HG02759 (cell line): ENCODE data around the gene CPT1C.
A peak's percentile ranks its signal among the peaks of the same experiment; 100 is the strongest.

Source experiments
- ATAC-seq: cut with Tn5 transposase; IDR thresholded peaks from one replicate; pipeline ENCODE4 v1.9.1; 2021; ENCODE audit warnings: mild to moderate bottlenecking, moderate library complexity; ENCODE audit not compliant: unreplicated experiment

Gene CPT1C

GRCh38 chr19:49660338-49660961, 30.5 kb upstream of the CPT1C start:
- ATAC-seq: no peak

GRCh38 chr19:49662011-49662410, 28.9 kb upstream of the CPT1C start:
- ATAC-seq: no peak

GRCh38 chr19:49663224-49663623, 27.7 kb upstream of the CPT1C start:
- ATAC-seq: no peak

- ATAC-seq: peak; percentile 54
These were observed 26.5 kb upstream of the CPT1C start for GRCh38 chr19:49664171-49665035.

GRCh38 chr19:49665036-49665350, 25.9 kb upstream of the CPT1C start:
- no peak for ATAC-seq

GRCh38 chr19:49665351-49666119, 25.4 kb upstream of the CPT1C start, which contains the start of the genes BCL2L12 and IRF3:
BCL2L12 (plus strand) TSS chr19:49665933; CDS start chr19:49666693, 760 bp downstream.
IRF3 (minus strand) TSS chr19:49665857; CDS start chr19:49664838, 1,019 bp downstream.
- ATAC-seq: peak; percentile 84

- ATAC-seq: no peak
These were observed 24.8 kb upstream of the CPT1C start for GRCh38 chr19:49666120-49666444.

- no peak for ATAC-seq
These were observed 23.4 kb upstream of the CPT1C start for GRCh38 chr19:49667473-49667872.

- no peak for ATAC-seq
These were observed 21.4 kb upstream of the CPT1C start for GRCh38 chr19:49669516-49669915.

GRCh38 chr19:49672131-49672919, 18.6 kb upstream of the CPT1C start:
- ATAC-seq: no peak

- peak; percentile 18 for ATAC-seq
These were observed 14.7 kb upstream of the CPT1C start for GRCh38 chr19:49676136-49676783.

- peak; percentile 64 for ATAC-seq
These were observed 14.1 kb upstream of the CPT1C start for GRCh38 chr19:49676784-49677230.

- ATAC-seq: peak; percentile 15
These were observed 13.6 kb upstream of the CPT1C start, which contains the start of gene PRMT1 for GRCh38 chr19:49677231-49677900. PRMT1 (plus strand) TSS chr19:49677271; CDS start chr19:49677281, 10 bp downstream.

GRCh38 chr19:49677901-49678674, 12.8 kb upstream of the CPT1C start:
- no peak for ATAC-seq

- no peak for ATAC-seq
These were observed 11.7 kb upstream of the CPT1C start for GRCh38 chr19:49678985-49679770.

GRCh38 chr19:49679771-49680413, 11.0 kb upstream of the CPT1C start:
- ATAC-seq: no peak
